Measurements from ENCODE around the gene DNAH6.

- TF ChIP-seq POLR2A (IDR thresholded peaks at IDR 0.05) (no peak), CTCF (IDR thresholded peaks at IDR 0.05) (no peak)
Observed at GRCh38 chr2:84770280-84770679, 254.0 kb downstream of the DNAH6 start.
